HG03442 (cell line): ENCODE results near the gene C16orf95.
"Not testable (repeated sequence)": the region's sequence is repeated elsewhere in the genome, so short reads cannot be mapped to it uniquely, and the experiment has no call there.

Source experiments
- ATAC-seq: cut with Tn5 transposase; IDR thresholded peaks from one replicate; pipeline ENCODE4 v1.9.1; 2021; ENCODE audit warnings: mild to moderate bottlenecking, moderate library complexity; ENCODE audit not compliant: unreplicated experiment

The C16orf95 gene

DNA sequence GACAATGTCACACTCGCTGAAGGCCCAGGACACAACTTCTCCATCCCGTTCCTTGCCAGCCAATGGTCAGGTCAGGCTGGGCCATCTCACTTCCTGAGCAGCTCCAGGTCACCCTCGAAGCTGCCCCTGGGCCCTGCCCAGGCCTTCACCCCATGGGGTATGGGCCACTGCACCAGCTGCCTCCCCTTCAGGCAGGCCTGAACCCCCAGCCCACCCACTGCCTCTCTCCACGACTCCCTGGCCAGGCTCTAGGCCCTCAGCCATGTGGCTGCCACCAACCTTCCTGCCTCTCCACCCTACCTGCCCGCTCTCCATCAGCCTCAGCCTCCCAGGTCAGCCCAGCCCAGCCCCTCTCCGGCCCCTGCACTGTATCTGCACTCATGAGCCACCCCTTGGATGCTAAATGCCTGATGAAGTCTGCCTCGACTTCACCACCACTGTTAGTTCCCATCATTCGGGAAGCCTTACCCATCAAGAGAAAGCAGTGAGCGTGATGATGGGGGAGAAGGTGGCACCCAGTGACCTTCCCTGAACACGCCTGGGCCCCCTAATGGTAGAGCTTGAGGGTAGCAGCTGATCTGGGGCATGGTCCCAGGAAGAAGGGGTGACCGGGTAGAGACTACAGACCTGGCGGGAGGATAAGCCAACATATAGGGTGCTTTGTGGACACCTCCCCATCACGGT, 30.9 kb upstream of the C16orf95 start:
- no peak for ATAC-seq

DNA sequence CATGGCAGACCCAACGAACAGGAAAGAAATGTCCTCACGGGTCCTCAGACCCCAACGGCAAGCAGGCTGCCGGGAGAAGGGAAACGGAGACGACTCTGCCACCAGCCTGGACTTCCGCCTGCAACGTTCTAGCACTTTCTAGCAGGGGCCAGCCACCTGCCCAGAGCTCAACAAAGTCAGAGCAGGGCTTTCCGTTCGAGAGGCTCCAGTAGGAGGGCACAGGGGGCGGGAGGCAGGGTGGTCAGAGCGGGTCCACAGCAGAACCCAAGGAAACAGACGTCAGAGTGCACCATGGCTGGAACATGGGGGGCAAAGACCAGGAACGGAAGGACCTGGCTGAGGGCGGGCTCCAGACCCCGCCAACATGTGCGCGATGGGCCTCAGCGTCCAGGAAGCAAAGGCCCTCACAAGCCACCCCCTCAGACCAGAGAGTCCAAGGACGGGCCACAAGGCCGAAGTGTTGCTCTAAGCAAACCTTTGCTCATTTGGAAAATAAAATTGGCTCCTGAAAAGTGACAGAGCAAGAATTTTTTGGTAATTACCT, 29.4 kb upstream of the C16orf95 start:
- ATAC-seq: no peak

GRCh38 chr16:87345726-87346424, 28.7 kb upstream of the C16orf95 start:
- no peak for ATAC-seq

- no peak for ATAC-seq
Observed at GRCh38 chr16:87344931-87345631, 27.9 kb upstream of the C16orf95 start.

GRCh38 chr16:87344165-87344930, 27.2 kb upstream of the C16orf95 start:
- ATAC-seq: no peak

DNA sequence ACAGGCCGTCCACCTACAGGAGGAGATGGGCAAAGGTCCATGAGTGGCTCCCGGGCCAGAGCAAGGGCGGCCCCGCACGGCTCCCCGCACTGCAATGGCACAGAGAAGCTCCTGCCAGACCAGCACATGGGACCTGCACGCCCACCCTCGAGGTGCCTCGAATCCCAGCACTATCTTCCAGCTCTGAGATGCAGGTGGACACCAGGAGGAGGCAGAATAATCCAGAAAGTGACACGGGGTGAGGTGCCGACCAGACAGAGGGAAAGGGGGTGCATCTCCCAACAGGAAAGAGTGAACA, 26.5 kb upstream of the C16orf95 start:
- ATAC-seq: no peak

- ATAC-seq: no peak
Observed at GRCh38 chr16:87342978-87343752, 26.0 kb upstream of the C16orf95 start.

DNA sequence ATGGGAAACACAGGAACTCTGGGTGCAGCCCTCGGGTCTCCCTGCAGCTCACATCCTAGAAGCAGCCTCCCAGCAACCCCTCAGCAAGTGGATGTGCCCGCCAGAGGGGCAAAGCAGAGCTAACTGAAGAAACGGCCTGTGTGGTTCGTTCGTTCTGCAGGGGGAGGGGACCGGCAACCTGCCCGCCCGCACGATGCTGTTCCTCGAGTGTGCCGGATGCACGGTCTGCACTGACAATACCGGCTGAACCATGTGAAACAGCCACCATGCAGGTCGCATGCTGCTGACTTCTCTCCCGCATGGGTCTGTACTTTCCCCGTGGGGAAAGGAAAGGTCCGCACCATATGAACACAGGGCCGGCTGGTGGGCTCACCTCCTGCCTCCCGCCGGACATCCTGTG, 25.3 kb upstream of the C16orf95 start:
- no peak for ATAC-seq

DNA sequence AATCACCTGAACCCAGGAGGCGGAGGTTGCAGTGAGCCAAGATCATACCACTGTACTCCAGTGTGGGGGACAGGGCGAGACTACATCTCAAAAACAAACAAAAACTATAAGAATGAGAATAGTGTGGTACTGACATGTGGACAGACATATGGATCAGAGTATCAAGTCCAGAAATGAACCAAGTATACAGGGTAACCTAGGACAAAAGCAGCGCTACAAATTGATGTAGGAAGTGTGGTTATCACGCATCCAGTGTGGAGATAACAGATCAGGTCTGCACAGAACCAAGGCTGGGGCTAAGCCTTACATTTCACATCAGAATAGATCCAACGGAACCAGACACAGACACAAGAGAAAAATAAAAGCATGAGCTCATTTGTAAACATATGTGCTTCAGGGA, 23.0 kb upstream of the C16orf95 start:
- no peak for ATAC-seq

DNA sequence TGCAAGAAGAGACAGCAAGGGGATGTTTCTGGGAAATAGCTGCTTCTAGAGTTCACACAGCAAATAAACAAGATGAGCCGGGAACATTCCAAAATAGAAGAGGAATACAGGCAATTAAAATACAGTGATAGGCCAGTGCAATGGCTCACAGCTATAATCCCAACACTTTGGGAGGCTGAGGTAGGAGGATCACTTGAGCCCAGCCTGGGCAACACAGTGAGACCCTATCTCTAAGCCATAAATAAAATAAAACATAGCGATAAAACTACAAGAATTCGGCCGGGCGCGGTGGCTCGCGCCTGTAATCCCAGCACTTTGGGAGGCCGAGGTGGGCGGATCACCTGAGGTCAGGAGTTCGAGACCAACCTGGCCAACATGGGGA, 22.5 kb upstream of the C16orf95 start:
- not testable (repeated sequence) for ATAC-seq

- ATAC-seq: no peak
Observed at GRCh38 chr16:87339086-87339723, 22.0 kb upstream of the C16orf95 start.

DNA sequence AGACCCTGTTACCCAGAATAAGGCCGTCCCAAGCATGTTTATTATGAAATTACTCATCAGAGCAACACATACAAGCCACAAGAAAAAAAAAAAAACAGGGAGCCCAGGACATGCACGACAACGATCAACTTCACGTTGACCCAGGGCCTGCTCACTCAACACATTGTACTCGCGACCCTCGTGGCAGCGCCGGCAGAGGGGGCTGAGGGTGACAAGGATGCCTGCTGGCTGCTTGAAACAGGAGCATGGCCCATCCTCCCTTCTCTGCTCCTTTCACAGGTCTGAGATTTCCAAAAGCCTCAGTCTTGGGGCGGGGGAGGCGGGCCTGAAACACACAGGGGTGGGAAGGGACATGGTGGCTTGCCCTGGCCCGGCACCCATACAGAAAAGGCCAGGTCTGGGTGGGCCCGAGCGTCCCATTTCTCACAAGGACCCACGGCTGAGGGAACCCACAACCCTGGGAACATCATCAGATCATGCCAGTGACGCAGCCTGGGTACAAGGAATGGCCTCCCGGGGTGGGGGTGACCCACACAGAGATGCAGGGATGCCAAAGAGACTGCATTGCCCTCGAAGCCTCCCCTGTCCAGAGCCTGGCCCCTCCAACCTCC, 21.1 kb upstream of the C16orf95 start:
- ATAC-seq: no peak

DNA sequence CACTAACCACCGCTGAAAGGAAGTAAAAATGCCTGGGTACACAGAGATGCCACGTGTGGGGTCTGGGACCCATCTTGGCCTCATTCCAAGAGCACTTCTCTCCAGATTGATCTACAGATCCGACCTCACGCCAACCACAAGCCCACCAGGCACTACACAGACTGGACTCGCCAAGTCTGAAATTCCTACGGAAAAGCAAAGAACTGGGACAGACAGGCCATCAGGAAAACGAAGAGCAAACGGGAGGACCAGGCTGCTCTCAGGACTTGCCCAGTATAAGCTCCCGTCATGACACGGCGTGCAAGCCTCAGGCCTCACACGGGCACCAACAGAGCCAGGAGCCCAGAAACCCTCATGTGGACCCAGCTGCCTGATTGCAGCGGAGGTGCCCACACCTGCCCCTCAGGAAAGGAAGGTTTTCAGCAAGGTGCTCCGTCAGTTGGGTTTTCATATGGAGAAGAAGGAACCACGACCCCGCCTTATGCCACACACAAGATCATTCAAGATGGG, 20.1 kb upstream of the C16orf95 start:
- ATAC-seq: no peak

DNA sequence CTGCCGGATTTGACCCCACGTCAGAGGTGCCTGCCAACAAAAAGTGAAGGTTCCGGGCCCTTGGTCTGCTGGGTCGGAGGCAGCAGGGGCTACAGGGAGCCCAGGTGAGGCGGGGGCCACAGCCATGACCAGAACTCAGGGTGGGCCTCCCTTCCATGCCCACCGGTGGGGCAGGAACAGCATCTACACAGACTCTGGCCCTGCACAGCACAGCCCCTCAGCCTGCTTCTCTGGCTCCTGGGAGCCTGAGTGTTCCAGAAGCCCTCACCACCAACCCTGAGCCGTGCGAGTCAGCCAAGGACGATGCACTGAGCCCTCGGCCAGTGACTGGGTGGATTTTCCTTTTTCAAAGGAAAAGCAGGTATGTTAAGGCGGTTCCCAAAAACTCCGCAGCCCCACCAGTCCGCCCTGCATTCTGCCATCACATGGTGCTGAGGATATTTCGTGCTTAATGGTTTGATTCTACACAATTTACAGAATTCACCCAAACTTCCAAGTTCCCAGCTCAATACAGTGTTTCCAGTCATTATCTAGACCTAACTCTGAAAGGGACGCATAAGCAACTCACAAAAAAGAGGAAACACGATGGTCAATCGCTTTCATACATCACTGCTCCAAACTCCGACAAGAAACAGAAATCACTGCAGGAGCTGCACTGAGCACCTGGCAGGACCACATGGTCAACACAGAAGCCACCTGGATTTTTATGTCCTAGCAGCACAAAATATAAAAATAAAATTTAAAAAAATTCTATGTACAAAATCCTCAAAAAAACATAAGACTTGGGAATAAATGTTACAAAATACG, 19.4 kb upstream of the C16orf95 start:
- no peak for ATAC-seq

DNA sequence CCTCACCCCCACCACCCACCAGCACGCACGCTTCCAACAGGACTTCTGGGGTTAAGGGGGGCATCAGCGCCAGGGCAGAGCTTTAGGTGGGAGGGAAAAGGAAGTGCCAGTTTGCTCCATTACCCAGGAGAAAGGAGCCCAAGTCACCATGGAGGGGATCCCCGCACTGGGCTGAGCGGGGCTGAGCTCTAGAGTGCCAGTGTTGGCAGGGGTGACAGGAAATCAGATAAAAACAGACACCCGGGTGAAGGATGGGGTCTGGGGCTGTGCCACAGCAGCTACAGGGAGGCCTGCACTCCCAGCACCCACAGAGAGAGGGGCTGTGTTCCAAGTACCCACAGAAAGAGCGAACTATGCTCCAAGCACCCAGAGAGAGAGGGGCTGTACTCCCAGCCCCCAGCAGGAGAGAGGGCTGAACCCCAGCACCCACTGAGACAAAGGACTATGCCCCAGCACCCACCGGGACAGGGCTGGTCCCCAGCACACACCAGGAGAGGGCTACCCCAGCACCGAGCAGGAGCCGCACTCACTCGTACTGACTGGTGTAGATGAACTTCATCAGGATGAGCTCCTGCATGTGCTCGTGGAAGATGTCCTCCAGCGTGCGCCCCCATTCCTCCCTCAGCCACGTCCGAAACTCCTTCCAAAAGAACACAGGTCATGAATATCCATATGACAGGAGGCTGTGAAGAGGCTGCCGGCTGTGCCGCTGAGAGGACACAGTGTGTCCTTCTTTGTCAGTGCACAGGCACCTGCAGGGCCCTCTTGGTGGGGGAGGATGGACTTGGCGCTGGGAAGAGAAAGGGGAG, 18.6 kb upstream of the C16orf95 start:
- no peak for ATAC-seq

- no peak for ATAC-seq
Observed at GRCh38 chr16:87334651-87335624, 17.7 kb upstream of the C16orf95 start.
